Right ventricle myocardium inferior (tissue), 1 donor: ENCODE results near the gene KCNK5. TPM values are rescaled to one million over a fixed set of nuclear protein-coding genes. Genes with fewer than 3 reads are reported as not detected.

Source experiments
- ATAC-seq: fragments of 200-7000 bp; cut with Tn5 transposase; one replicate; pipeline ENCODE4 v1.9.1; 2020; ENCODE audit warnings: mild to moderate bottlenecking, moderate library complexity
- DNase-seq: peaks from one replicate; pipeline ENCODE4 v3.0.0; 2021; ENCODE audit errors: missing footprints
- intact Hi-C: fragments of 100-400 bp; cut with DNase I; formaldehyde crosslinking; loops from one replicate; pipeline ENCODE4 v1.11.0; 2022
- long read RNA-seq: library from polyadenylated mRNA; unstranded; transcript quantifications from one replicate; pipeline ENCODE4 v2.0.0, GENCODE V29; 2021
- total RNA-seq: library from RNA; stranded (reverse); fragmentation: NEBNext Ultra II Directional; extraction: Animal tissue kit (Norgen Biotek cat#: 25700); gene quantifications from one replicate; pipeline ENCODE4 v1.2.1, GENCODE V29; 2021
- donor health status: DM: no; HTN: yes; CAD: no; lungs with severe emphysema.

The KCNK5 gene, protein sequence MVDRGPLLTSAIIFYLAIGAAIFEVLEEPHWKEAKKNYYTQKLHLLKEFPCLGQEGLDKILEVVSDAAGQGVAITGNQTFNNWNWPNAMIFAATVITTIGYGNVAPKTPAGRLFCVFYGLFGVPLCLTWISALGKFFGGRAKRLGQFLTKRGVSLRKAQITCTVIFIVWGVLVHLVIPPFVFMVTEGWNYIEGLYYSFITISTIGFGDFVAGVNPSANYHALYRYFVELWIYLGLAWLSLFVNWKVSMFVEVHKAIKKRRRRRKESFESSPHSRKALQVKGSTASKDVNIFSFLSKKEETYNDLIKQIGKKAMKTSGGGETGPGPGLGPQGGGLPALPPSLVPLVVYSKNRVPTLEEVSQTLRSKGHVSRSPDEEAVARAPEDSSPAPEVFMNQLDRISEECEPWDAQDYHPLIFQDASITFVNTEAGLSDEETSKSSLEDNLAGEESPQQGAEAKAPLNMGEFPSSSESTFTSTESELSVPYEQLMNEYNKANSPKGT
- 0.60 TPM for total RNA-seq
- long read RNA-seq: 0 reads

DNA sequence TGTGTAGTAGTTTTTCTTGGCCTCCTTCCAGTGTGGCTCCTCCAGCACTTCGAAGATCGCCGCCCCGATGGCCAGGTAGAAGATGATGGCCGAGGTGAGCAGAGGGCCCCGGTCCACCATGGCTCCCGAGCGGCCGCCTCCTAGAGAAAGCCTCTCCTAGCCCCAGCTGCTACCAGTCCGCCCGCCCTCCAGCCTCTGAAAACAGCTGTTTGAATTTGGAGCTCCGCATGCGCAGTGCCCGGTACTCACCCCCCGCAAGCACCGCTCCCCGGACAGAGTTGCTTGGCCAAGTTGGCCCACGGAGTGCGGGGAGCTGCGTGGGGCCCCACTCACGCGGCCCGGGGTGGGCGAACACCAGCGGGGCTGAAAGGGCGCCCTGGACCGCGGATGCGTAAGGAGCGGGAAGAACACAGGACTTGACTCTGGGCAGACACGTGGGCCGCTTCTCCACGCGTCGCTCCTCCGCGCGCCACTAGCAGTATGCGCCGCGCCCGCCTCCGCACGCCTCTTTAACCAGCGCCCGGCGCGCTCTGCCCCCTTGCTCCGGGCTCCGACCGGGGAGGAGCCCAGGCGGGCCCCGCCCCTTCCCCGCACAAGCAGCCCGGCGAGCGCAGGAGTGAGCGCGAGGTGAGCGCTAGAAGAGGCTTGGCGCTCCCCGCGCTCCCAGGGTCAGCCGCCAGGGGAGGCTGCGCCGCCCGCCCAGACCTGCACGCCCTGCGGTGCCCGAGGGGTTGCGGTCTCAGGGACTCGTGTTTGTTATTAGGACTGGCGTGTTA is at the start of gene KCNK5:
KCNK5 (minus strand) TSS at position 484 of the 776 bp plus-strand sequence; CDS start at position 120, 364 bp downstream.
- ATAC-seq: peak; percentile 93
- peak; percentile 91 for DNase-seq
- intact Hi-C loops: no loop called here

DNA sequence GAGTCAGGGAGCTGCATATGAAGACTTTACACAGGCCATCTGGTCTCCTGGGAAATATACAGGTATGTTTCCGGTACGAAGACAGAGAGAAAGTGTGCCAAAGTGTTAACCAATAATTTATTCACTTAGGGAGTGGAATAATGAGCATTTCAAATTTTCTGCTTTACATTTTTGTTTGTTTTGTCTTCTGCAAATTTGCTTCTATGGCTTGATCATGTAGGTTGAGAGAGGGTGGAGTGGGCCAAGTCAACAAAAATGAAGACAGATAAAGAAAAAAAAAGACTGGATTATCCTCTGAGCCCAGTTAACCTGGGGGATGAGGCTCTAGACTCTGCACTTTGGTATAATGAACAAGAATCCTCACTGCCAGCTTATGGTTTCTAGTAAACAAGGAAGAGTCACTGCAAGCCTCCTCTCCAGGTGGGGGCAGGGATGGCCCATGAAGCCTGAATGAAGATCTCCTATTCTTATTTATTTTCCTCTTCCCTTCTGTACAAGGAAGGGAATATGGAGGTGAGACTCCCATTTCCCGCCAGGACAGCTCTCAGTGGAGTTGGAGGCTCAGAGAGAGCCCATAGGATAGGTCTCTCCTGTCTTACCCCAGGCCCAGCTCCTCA is 47.2 kb upstream of the KCNK5 start:
- ATAC-seq: no peak
- intact Hi-C loops: no loop called here
- DNase-seq: no peak

DNA sequence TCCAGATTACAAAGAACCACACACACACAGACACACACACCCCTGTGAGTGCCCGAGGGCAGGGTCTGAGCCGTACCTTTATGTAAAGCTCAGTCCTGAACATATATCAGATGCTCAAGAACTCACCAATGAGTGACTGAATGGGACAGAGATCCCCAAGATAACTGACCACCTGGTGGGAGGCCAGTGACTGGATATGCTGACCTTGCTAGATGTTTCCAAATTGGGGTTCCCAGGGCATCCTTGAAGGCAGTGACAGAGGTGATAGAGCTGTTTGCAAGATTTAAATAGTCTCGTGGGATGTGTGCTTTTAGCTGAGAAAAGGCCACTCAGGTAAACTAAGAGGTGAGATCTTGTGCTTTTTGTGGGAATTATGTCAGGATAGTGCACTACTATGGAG is 45.6 kb upstream of the KCNK5 start:
- ATAC-seq: no peak
- intact Hi-C loops: no loop called here
- DNase-seq: no peak

DNA sequence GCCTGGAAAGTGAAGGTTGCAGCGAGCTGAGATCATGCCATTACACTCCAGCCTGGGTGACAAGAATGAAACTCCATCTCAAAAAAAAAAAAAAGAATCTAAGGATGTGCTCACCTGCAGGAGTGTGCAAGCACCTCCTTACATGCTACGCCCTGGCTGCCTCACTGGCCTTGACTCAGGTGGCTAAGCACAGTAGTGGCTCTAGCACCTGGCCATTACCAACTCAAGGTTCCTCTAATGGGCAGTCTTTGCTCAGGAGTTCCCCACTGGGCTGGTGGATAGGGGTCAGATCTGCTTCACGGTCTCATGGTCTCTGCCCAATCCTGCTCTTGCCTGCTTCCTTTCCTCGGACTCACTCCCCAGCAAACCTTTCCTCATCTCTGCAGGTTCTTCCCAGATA is 45.2 kb upstream of the KCNK5 start:
- intact Hi-C loops: no loop called here
- DNase-seq: no peak
- no peak for ATAC-seq

DNA sequence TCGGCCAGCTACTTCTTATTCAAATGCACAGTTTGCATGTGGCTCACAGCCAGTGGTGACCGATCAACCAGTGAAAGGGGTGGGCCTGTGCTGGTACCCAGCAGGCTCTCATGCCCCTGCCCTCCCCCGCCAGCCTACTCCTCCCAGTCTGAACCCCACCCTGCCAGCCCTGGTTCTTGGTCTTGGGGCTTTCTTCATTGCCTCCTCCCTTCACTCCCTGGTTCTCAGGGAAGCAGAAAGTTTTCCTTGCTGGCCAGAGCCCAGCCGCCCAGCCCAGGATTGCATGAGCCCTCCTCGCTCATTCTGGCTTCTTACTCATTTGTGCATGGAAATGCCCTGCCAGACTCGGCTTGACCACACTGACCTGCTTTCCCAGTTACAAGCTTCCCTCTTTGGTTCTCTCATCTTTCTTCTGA is 44.1 kb upstream of the KCNK5 start:
- DNase-seq: no peak
- intact Hi-C loops: no loop called here
- no peak for ATAC-seq

DNA sequence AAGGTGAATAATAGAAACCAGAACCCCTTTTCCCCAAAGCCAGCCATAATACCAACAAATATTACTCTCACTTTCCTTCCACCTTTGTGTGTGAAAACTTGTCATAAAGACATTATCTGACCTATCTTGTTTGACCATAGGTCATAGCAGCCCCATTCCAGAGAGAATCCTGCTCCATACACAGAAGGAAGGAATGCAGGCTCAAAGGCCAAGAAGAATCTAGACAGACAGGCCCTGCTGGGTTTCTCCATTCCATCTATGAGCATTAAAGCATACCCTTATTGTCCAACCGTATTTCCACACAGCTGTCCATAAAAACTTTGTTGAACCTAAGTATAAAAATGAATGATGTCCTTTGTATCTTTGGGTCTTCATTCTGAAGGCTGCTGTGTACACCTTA is 40.7 kb upstream of the KCNK5 start:
- ATAC-seq (no peak), DNase-seq (no peak)
- intact Hi-C loops: no loop called here

DNA sequence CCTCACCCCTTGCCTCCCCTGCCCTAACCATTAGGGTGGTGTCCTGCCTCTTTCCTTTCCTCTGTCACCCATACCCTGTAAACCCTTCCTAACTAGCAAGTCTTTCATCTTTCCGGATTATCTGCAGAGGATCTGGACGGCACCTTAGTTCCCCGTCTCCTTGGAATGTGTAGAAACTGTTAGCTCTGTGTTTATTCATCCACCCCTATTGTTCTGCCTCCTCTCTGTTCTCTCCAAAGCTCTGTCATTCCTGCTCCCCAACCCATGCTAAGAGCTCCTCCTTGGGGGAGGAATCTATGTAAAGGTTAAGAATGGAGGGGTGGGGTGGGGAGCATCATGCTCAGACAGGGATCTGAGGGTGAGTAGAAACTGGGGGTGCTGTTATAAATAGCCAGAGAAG is 39.4 kb upstream of the KCNK5 start:
- ATAC-seq: no peak
- intact Hi-C loops: no loop called here
- DNase-seq: no peak

DNA sequence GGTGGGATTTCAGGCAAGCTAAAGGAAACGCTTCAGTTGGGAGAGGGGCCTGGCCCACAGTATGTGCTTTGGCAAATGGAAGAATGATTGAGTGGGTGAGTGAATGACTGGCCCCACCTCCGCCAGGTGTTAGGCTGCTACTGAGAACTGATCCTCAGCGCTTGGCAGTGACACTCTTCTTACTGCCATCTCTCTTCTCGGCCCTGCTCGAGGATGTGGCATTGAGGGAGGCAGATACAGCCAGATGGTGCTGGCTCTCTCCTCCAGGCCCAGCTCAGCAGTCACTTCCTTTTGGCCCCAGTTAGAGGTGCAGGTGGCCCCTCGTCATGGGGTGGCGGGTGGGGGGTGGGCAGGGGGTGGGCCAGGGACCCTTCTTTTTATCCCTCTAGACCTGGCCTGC is 38.9 kb upstream of the KCNK5 start:
- intact Hi-C loops: no loop called here
- ATAC-seq (no peak), DNase-seq (no peak)

DNA sequence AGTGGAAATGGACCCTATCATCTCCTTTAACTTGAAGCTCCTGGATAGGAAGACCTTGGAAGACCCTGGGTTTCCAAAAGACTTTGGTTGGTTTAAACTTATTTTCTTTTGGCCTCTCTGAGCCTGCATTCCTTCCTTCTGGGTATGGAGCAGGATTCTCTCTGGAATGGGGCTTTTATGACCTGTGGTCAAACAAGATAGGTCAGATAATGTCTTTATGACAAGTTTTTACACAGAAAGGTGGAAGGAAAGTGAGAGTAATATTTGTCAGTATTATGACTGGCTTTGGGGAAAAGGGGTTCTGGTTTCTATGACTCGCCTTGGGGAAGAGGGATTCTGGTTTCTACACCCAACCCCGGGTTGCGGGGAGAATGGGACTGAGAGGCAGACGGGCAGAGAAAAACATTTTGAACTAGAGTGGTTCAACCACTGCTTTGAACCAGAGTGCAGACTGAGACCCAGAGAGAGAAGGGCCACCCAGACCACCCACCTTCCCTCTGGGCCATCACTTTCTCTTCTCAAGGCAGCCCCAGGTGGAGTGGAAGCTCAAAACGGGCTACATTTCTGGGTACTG is 37.6 kb upstream of the KCNK5 start:
- intact Hi-C loops: no loop called here
- DNase-seq (no peak), ATAC-seq (no peak)

DNA sequence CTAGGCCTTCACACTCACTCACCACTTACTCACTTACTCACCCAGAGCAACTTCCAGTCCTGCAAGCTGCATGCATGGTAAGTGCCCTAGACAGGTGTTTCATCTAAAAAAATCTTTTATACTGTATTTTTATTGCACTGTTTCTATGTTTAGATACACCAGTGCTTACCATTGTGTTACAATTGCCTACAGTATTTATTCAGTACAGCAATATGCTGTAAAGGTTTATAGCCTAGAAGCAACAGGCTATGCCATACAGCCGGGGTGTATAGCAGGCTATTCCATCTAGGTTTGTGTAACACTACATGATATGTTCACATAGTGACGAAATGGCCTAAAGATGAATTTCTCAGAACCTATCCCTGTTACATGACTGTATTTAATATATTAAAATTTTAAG is 37.1 kb upstream of the KCNK5 start:
- intact Hi-C loops: no loop called here
- no peak for ATAC-seq
- no peak for DNase-seq

DNA sequence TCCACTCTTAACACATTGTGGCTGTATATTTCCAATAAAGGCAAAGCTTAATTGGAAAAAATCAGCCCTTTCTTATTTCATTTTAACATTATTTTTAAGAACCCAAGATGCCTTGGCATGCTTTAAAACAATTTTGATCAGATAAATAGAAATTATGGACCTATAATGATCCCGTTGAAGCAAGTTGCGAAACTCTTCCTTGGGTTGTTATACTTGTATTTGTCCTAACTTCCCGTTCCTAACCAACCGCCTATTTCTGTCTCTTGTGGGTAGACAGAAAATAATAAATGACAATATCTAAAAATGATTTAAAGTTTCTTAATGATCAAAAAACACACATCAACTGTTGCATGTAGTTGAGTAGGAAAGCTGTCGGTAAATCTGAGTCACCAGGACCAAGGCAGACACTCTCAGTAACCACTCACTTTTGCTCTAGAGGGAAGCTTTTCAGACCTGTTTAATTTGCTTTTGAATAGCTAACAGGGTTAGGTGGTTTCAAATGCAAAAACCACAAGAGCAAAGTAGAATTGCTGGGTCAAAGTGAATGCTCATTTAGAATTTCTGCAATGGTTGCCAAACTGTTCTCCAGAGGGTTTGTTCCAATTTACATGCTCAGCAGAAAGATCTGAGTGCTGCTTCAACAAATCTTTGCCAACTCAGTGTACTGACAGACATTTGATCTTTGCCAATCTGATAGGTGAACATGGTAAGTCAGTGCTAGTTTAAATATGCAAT is 34.2 kb upstream of the KCNK5 start:
- DNase-seq (no peak), ATAC-seq (no peak)
- intact Hi-C loops: no loop called here

DNA sequence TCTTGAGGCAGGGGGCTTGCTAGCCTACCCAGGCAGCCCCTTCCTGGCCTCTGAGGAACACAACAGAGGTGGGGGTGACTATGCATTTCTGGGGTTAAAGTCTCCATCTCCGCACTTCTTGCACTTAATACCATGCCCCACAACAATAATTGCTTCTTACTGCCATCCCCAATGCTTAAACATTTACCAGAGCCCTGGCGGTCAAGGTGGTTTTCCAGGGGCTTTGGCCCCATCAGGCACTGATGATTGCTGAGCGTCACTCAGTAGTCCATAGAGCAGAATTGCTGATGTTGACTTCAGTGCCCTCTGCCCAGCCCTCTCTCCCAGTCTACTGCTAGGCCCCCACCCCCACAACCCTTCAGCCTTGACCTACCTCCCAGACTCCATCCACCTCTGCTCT is 32.5 kb upstream of the KCNK5 start:
- intact Hi-C loops: no loop called here
- DNase-seq (no peak), ATAC-seq (no peak)

DNA sequence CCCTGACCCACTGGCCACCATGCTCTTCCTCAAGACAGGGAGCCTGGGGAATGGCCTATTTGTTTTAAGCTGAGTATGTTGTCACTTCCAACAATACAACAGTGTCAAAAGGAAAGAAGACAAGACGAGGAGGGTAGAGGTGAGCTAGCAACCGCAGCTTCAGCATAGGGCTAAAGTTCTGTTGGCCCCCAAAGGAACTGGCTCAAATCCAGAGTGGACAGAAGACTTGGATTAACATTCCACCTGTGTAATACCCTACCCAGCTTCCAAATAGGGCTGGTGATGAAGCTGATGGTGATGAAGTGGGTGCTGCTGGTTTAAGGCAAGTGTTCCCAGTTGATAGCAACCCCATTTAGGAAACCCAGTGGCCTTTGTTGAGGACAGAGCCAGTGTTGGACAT is 31.7 kb upstream of the KCNK5 start:
- no peak for DNase-seq
- intact Hi-C loops: no loop called here
- ATAC-seq: no peak

DNA sequence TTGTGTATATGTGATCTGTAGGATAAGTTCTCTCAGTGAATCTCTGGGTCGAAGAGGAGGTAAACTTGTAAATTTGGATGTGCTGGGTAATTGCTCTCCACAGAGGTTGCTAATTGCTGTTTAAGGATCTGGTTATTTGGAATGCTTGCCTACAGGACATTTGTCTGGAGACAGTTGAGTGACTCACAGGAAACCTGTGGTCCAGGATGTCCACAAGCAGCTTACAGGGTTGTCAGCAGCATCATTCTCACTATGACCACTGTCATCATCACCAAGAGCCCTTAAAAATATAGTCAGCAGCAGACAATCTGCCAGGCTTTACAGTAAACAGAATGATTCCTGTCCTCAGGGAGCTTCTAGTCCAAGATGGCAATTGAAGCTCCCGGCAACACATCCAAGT is 31.2 kb upstream of the KCNK5 start:
- intact Hi-C loops: no loop called here
- no peak for DNase-seq
- ATAC-seq: no peak

DNA sequence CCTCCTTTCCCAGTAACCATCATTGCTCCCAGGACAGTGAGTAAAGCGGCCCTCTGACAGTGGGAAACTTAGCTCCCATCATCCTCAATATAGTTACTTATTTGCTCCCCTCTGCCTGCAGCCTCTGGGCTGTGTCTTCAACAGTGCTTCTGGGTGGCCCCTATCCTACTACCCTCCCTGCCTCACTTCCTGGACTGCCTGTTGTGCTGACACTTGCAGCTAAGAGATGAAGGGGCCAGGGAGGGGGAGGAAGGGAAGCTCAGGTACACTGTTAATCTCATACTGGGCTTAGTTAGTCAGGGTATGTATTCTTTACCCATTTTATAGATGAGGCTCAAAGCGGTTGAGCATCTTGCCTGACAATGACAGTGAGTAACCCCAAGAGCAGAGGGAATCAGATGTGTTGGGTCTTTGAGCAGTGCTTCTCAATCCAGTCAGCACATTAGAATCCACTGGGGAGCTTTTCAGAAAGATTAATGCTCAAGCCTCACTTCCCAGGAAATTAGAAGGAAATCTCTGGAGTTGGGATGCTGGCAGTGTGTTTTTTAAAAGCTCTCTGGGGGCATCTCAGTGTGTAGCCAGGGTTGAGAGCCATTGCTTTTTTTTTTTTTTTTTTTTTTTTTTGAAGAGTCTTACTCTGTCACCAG is 27.1 kb upstream of the KCNK5 start:
- ATAC-seq: no peak
- intact Hi-C loops: no loop called here
- DNase-seq: no peak

DNA sequence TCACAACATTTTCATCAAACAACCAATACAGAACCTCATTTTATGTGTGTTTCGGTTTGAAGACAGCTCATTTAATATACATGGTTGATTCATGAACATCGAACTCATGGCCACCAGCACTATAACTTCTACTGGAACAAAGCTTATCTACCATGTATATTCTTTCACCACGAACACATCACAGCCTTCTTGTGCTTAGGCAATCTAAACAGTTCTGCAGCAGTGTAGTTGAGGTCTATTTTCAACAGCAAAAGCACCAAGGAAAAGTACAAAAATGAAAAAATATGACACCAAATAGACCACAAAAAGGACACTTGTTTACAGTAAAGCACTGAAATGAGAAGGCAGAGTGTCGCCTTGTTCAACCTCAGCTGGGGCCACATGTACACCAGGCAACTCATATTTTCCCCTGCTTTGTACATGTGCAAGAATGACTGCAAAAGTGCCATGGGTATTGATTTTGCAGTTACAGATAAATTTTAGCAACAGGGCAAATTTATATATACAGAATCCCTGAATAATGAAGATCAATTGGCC is 25.8 kb upstream of the KCNK5 start:
- ATAC-seq (no peak), DNase-seq (no peak)
- intact Hi-C loops: no loop called here

DNA sequence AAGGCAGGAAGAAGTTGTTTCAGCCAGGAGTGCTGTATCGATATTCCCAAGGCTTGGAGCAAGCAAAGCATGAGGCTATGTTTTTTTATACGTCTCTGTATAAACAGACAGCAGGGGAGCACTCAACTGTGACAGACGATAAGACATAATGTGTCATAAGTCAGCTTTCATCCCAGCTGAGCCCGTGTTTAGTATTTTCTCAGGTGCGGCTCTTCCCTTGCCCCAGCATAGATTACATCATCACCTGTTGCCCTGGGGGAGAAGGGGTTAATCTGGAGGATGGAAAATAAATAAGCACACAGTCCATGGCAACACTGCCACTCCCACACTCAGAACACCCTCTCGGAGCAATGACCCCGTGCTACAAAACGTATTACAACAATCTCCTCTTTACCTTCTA is 22.1 kb upstream of the KCNK5 start:
- no peak for ATAC-seq
- DNase-seq: no peak
- intact Hi-C loops: no loop called here

DNA sequence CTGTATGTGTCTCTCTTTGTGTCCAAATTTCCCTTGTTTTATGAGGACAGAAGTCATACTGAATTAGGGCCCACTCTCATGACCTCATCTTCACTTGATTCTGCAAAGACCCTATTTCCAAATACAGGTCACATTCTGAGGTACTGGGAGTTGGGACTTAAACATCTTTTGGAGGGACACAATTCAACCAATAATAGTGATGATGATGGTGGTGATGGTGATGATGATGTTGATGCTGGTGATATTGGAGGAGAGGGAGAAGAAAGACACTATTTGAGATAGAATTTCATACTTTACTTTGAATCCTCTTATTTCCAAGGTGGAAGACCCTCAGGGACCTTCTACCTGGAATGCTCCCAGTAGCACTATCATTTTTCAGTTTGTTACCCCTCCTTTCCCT is 21.2 kb upstream of the KCNK5 start:
- DNase-seq (no peak), ATAC-seq (no peak)
- intact Hi-C loops: no loop called here
